ENCODE data around the gene TGFBRAP1. TPM values are rescaled to one million over a fixed set of nuclear protein-coding genes. Genes with fewer than 3 reads are reported as not detected.

Gene TGFBRAP1
- total and polyA plus RNA-seq, 9 of the 15 experiments (the other 6 are each of a cell fraction or from before 2014, with no cell fraction given): 3.7 to 18.0 (median 11.0) TPM

GRCh38 chr2:105298017-105298416, 31.5 kb downstream of the TGFBRAP1 start:
- Histone ChIP-seq H3K9me1 (ENCODE audit: control insufficient read depth, insufficient read depth, low read length) (no peaks in the 10 kb centered on the region), H4K20me1 (replicated peaks; ENCODE audit: control insufficient read depth, insufficient read depth, low read length) (no peaks in the 10 kb centered on the region; the same call in 1 of the 2 replicates), H3K9me3 (replicated peaks; ENCODE audit: control insufficient read depth, insufficient read depth, low read depth, low read length) (no peaks in the 10 kb centered on the region), H3K4me1 (replicated peaks in 1 of 2; ENCODE audit: control insufficient read depth in 2 of 2, insufficient read depth in 2 of 2, low read length in 2 of 2) (no peaks in the 10 kb centered on the region), H3K27ac (ENCODE audit: extremely low read depth, low read depth, low read length) (no peak overlapping the region), H3K79me2 (ENCODE audit: control insufficient read depth, insufficient read depth, low read length) (peaks cover 21% of the 10 kb centered on the region), H3K27me3 (ENCODE audit: control insufficient read depth in 2 of 2, insufficient read depth in 2 of 2, low read length in 2 of 2) (no peaks in the 10 kb centered on the region), H3K36me3 (ENCODE audit: control insufficient read depth, insufficient read depth, low read length) (peaks cover 47% of the 10 kb centered on the region), H2AFZ (ENCODE audit: low read depth, low read length) (no peak overlapping the region), H3K4me3 (no peak overlapping the region), H3K4me2 (ENCODE audit: insufficient read depth, low read length) (no peak overlapping the region), H3K9ac (ENCODE audit: insufficient read depth in 1 of 2, low read depth in 2 of 2, low read length in 2 of 2) (no peak overlapping the region)
- POLR2A ChIA-PET: interaction anchor here (1.3 kb wide), 1 partner anchor 12 kb away, joined by 5 read pairs; no protein-coding TSS in a partner anchor
- no TSS peak for BruUV-seq (replicated peaks)
- ATAC-seq (no peak), DNase-seq (ENCODE audit: extremely low read depth in 1 of 4, low spot score in 3 of 4) (no peak), FAIRE-seq (no peak)
- 94% methylated on average over 3 of the region's 3 CpGs for WGBS (ENCODE audit: insufficient coverage, low coverage, missing lambda C conversion rate)
- TF ChIP-seq BRCA1 (IDR thresholded peaks at IDR 0.05): no peak
- no peak for TF ChIP-seq BRCA1 (CRISPR knock-in tag; IDR thresholded peaks at IDR 0.05)
- TF ChIP-seq RBM25 (IDR thresholded peaks at IDR 0.05; ENCODE audit: low read depth, low read length, severe bottlenecking): peak; percentile 63
- TF ChIP-seq KHSRP (IDR thresholded peaks at IDR 0.05): no peak
- peak; percentile 95 for TF ChIP-seq ZFP36 (IDR thresholded peaks at IDR 0.05; ENCODE audit: low read depth, low read length, partially characterized antibody)
- no peak for TF ChIP-seq CAMTA2 (CRISPR knock-in tag; conservative IDR thresholded peaks at IDR 0.05)
- in situ Hi-C loops (cut with MboI) (no loop called here), intact Hi-C loops (cut with micrococcal nuclease) (loop anchor here (5.0 kb wide), 1 partner anchor 61 kb away; no protein-coding TSS in a partner anchor)
- CTCF ChIA-PET (ENCODE audit: low intra/inter-chr PET ratio): no interaction called here

DNA sequence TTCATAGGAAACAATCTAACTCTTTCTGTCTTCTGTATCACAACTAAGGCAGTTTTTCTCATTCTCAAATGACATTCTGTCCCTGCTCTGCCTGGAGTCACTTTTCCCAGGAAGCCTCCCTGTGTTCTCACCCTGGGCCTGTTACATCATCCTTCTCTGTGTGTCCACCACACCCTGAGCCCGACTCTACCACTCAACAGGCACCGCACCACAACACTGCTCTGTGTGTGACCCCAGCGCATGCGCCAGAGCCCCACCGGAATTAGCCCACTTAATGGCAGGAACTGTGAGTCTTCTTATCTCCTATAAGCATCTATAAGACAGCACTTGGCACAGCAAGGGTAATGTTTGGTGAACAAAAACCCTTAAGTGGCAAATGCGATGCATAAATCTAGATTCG, 32.3 kb downstream of the TGFBRAP1 start:
- H3K9me3 ChIP-seq (replicated peaks; ENCODE audit: control insufficient read depth, insufficient read depth, low read depth, low read length): no peaks in the 10 kb centered on the region
- H3K27ac ChIP-seq (ENCODE audit: extremely low read depth, low read depth, low read length): no peak overlapping the region
- TF ChIP-seq HOMEZ (CRISPR knock-in tag; IDR thresholded peaks at IDR 0.05) (no peak), SNAPC5 (CRISPR knock-in tag; IDR thresholded peaks at IDR 0.05) (no peak), ATF3 (IDR thresholded peaks at IDR 0.05) (peak; percentile 22; the same call in 1 of the 2 replicates), ATF3 (CRISPR knock-in tag; conservative IDR thresholded peaks at IDR 0.05) (no peak), NFIC (IDR thresholded peaks at IDR 0.05) (no peak), FOXA3 (CRISPR knock-in tag; conservative IDR thresholded peaks at IDR 0.05 in 1 of 2, IDR thresholded peaks at IDR 0.05 in 1 of 2) (no peak), ZNF583 (CRISPR knock-in tag; IDR thresholded peaks at IDR 0.05) (no peak)
- no peak overlapping the region for H3K4me3 ChIP-seq
- no peak for FAIRE-seq
- ATAC-seq: no peak
- in situ Hi-C loops (cut with MboI) (no loop called here), intact Hi-C loops (cut with micrococcal nuclease) (loop anchor here (5.0 kb wide), 1 partner anchor 60 kb away; no protein-coding TSS in a partner anchor)
- peaks cover 46% of the 10 kb centered on the region for H3K36me3 ChIP-seq (ENCODE audit: control insufficient read depth, insufficient read depth, low read length)
- no TSS peak for BruUV-seq (replicated peaks)
- POLR2A ChIA-PET: no interaction called here
- no peak overlapping the region for H2AFZ ChIP-seq (ENCODE audit: low read depth, low read length)
- no peaks in the 10 kb centered on the region for H3K27me3 ChIP-seq (ENCODE audit: control insufficient read depth in 2 of 2, insufficient read depth in 2 of 2, low read length in 2 of 2)
- DNase-seq (ENCODE audit: extremely low read depth in 1 of 4, low spot score in 3 of 4): no peak
- H3K79me2 ChIP-seq (ENCODE audit: control insufficient read depth, insufficient read depth, low read length): peaks cover 14% of the 10 kb centered on the region
- CTCF ChIA-PET (ENCODE audit: low intra/inter-chr PET ratio): interaction anchor here (0.5 kb wide), 1 partner anchor 14 kb away, joined by 3 read pairs; no protein-coding TSS in a partner anchor
- no peaks in the 10 kb centered on the region for H3K4me1 ChIP-seq (replicated peaks in 1 of 2; ENCODE audit: control insufficient read depth in 2 of 2, insufficient read depth in 2 of 2, low read length in 2 of 2)
- no peak overlapping the region for H3K9ac ChIP-seq (ENCODE audit: insufficient read depth in 1 of 2, low read depth in 2 of 2, low read length in 2 of 2)
- H3K4me2 ChIP-seq (ENCODE audit: insufficient read depth, low read length): no peak overlapping the region
- H4K20me1 ChIP-seq (replicated peaks; ENCODE audit: control insufficient read depth, insufficient read depth, low read length): no peaks in the 10 kb centered on the region; the same call in 1 of the 2 replicates
- 89% methylated on average over 7 of the region's 7 CpGs for WGBS (ENCODE audit: insufficient coverage, low coverage, missing lambda C conversion rate)
- H3K9me1 ChIP-seq (ENCODE audit: control insufficient read depth, insufficient read depth, low read length): no peaks in the 10 kb centered on the region
